SK-N-SH (cell line): Measurements from ENCODE around the gene BDKRB1.

Experiments used
- GATA2 ChIP-seq: sonication (generic); formaldehyde crosslinking; IDR thresholded peaks from 2 replicates; pipeline ENCODE4 v1.5.0; 2020; ENCODE audit warnings: mild to moderate bottlenecking, missing genetic modification reagents
- JUND ChIP-seq: IDR thresholded peaks from 2 replicates; pipeline ENCODE4 v1.4.0; 2012
- MXI1 ChIP-seq: IDR thresholded peaks from 2 replicates; pipeline ENCODE4 v1.6.1; 2012; ENCODE audit warnings: mild to moderate bottlenecking, low read depth, low read length, improper control_type of control experiment
- POLR2AphosphoS5 ChIP-seq: IDR thresholded peaks from 2 replicates; pipeline ENCODE4 v1.6.1; 2012; ENCODE audit warnings: low read depth, low read length
- RAD21 ChIP-seq: IDR thresholded peaks from 2 replicates; pipeline ENCODE4 v1.6.1; 2012; ENCODE audit warnings: mild to moderate bottlenecking, low read length
- SIN3A ChIP-seq: IDR thresholded peaks from 2 replicates; pipeline ENCODE4 v1.6.1; 2012; ENCODE audit warnings: low read depth, mild to moderate bottlenecking, low read length, moderate library complexity, borderline replicate concordance
- SMC3 ChIP-seq: IDR thresholded peaks from 2 replicates; pipeline ENCODE4 v1.6.1; 2012; ENCODE audit warnings: low read depth, low read length, improper control_type of control experiment
- TAF1 ChIP-seq: IDR thresholded peaks from 2 replicates; pipeline ENCODE4 v1.6.1; 2012; ENCODE audit warnings: low read depth, mild to moderate bottlenecking, low read length, moderate library complexity, borderline replicate concordance
- TEAD4 ChIP-seq: IDR thresholded peaks from 2 replicates; pipeline ENCODE4 v1.4.0; 2012; ENCODE audit warnings: mild to moderate bottlenecking, borderline replicate concordance; ENCODE audit not compliant: insufficient read depth
- TF ChIP-seq, protein P1 (sequence below): IDR thresholded peaks from 2 replicates; pipeline ENCODE4 v1.4.0; 2012; ENCODE audit warnings: low read depth, borderline replicate concordance
- TF ChIP-seq, protein P2 (sequence below): fragments of 150-350 bp; IDR thresholded peaks from 2 replicates; pipeline ENCODE4 v1.6.1; 2017; ENCODE audit warnings: antibody characterized with exemption, low read length, low read depth, borderline replicate concordance
- TF ChIP-seq, protein P3 (sequence below): fragments of 200-600 bp; sonication (generic); IDR thresholded peaks from 2 replicates; pipeline ENCODE4 v1.6.1; 2017; ENCODE audit warnings: antibody characterized with exemption, mild to moderate bottlenecking, moderate library complexity
- TF ChIP-seq, protein P4 (sequence below): IDR thresholded peaks from 2 replicates; pipeline ENCODE4 v1.6.1; 2012; ENCODE audit warnings: mild to moderate bottlenecking, low read depth, low read length, moderate library complexity

DNA sequence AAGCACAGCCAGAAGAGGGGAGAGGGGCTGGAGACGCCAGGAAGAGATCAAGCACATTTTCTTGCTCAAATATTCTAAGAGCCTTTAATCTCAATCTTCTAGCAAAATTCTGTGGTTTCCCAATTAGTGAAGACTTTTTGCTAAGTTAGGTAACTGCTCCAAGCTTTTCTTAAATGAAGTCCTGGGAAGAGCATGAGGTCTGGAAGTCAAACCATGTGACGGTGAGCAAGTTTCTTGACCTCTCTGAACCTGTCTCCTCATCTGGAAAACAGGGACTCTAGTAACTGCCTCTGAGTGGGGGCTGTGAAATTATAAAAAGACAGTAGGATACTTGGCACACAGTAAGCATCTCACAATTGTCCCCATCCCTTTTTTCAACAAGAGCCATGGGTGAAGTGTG, 24.1 kb downstream of the BDKRB1 start:
- TF ChIP-seq, protein P1, sequence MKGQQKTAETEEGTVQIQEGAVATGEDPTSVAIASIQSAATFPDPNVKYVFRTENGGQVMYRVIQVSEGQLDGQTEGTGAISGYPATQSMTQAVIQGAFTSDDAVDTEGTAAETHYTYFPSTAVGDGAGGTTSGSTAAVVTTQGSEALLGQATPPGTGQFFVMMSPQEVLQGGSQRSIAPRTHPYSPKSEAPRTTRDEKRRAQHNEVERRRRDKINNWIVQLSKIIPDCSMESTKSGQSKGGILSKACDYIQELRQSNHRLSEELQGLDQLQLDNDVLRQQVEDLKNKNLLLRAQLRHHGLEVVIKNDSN: no peak
- TF ChIP-seq TAF1 (no peak), TEAD4 (no peak), JUND (no peak), SIN3A (no peak), POLR2AphosphoS5 (no peak), GATA2 (CRISPR knock-in tag) (no peak), SMC3 (no peak), RAD21 (no peak), MXI1 (no peak)
- TF ChIP-seq, protein P2, sequence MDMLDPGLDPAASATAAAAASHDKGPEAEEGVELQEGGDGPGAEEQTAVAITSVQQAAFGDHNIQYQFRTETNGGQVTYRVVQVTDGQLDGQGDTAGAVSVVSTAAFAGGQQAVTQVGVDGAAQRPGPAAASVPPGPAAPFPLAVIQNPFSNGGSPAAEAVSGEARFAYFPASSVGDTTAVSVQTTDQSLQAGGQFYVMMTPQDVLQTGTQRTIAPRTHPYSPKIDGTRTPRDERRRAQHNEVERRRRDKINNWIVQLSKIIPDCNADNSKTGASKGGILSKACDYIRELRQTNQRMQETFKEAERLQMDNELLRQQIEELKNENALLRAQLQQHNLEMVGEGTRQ: no peak
- TF ChIP-seq, protein P3, sequence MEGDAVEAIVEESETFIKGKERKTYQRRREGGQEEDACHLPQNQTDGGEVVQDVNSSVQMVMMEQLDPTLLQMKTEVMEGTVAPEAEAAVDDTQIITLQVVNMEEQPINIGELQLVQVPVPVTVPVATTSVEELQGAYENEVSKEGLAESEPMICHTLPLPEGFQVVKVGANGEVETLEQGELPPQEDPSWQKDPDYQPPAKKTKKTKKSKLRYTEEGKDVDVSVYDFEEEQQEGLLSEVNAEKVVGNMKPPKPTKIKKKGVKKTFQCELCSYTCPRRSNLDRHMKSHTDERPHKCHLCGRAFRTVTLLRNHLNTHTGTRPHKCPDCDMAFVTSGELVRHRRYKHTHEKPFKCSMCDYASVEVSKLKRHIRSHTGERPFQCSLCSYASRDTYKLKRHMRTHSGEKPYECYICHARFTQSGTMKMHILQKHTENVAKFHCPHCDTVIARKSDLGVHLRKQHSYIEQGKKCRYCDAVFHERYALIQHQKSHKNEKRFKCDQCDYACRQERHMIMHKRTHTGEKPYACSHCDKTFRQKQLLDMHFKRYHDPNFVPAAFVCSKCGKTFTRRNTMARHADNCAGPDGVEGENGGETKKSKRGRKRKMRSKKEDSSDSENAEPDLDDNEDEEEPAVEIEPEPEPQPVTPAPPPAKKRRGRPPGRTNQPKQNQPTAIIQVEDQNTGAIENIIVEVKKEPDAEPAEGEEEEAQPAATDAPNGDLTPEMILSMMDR: no peak
- TF ChIP-seq, protein P4, sequence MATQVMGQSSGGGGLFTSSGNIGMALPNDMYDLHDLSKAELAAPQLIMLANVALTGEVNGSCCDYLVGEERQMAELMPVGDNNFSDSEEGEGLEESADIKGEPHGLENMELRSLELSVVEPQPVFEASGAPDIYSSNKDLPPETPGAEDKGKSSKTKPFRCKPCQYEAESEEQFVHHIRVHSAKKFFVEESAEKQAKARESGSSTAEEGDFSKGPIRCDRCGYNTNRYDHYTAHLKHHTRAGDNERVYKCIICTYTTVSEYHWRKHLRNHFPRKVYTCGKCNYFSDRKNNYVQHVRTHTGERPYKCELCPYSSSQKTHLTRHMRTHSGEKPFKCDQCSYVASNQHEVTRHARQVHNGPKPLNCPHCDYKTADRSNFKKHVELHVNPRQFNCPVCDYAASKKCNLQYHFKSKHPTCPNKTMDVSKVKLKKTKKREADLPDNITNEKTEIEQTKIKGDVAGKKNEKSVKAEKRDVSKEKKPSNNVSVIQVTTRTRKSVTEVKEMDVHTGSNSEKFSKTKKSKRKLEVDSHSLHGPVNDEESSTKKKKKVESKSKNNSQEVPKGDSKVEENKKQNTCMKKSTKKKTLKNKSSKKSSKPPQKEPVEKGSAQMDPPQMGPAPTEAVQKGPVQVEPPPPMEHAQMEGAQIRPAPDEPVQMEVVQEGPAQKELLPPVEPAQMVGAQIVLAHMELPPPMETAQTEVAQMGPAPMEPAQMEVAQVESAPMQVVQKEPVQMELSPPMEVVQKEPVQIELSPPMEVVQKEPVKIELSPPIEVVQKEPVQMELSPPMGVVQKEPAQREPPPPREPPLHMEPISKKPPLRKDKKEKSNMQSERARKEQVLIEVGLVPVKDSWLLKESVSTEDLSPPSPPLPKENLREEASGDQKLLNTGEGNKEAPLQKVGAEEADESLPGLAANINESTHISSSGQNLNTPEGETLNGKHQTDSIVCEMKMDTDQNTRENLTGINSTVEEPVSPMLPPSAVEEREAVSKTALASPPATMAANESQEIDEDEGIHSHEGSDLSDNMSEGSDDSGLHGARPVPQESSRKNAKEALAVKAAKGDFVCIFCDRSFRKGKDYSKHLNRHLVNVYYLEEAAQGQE: no peak
